IMR-90 (cell line): Measurements from ENCODE around the gene CLIC2. TPM values are rescaled to one million over a fixed set of nuclear protein-coding genes. Genes with fewer than 3 reads are reported as not detected.

Source experiments
- ATAC-seq: fragments of 200-7000 bp; cut with Tn5 transposase; 2 replicates; pipeline ENCODE4 v1.9.1; 2020; ENCODE audit warnings: low read depth, mild to moderate bottlenecking, moderate library complexity
- BruUV-seq: library from RNA; stranded (reverse); fragments of 400-500 nt; replicated peaks from 2 replicates; lab custom pipeline; 2021; lab: Mats Ljungman, UMichigan
- CTCF ChIA-PET: fragments of 300-600 bp; formaldehyde crosslinking; extraction: SDS; loops from one replicate; lab custom pipeline; 2021; ENCODE audit warnings: antibody characterized with exemption; lab: Yijun Ruan, JAX
- POLR2A ChIA-PET: fragments of 300-600 bp; sonication (Branson Sonifier 250); formaldehyde crosslinking; loops from one replicate; lab custom pipeline; 2022; ENCODE audit warnings: antibody characterized with exemption; ENCODE audit not compliant: unreplicated experiment; lab: Charles Lee
- DNase-seq: peaks from one replicate; pipeline ENCODE4 v3.0.0; 2013
- H2AFZ ChIP-seq: replicated peaks from 2 replicates; pipeline ENCODE3; 2013; ENCODE audit warnings: low read length, mild to moderate bottlenecking; ENCODE audit not compliant: poor library complexity
- H2AK5ac ChIP-seq: 2 replicates; pipeline ENCODE4 v1.6.1; 2013; ENCODE audit warnings: low read depth, low read length, inconsistent platforms
- H2AK9ac ChIP-seq: replicated peaks from 2 replicates; pipeline ENCODE3; 2013; ENCODE audit warnings: mild to moderate bottlenecking, low read depth, low read length, moderate library complexity; ENCODE audit not compliant: poor library complexity
- H2BK120ac ChIP-seq: 2 replicates; pipeline ENCODE4 v1.6.1; 2013; ENCODE audit warnings: low read depth, low read length, inconsistent platforms
- H2BK15ac ChIP-seq: 3 replicates; pipeline ENCODE4 v1.6.1; 2013; ENCODE audit warnings: low read depth, low read length, inconsistent platforms
- H2BK20ac ChIP-seq: 2 replicates; pipeline ENCODE4 v1.6.1; 2013; ENCODE audit warnings: low read depth, mild to moderate bottlenecking, inconsistent platforms, low read length, moderate library complexity
- H2BK5ac ChIP-seq: 2 replicates; pipeline ENCODE4 v1.6.1; 2013; ENCODE audit warnings: mild to moderate bottlenecking, low read depth, low read length, inconsistent platforms; ENCODE audit not compliant: poor library complexity, severe bottlenecking
- H3K14ac ChIP-seq: replicated peaks from 2 replicates; pipeline ENCODE4 v1.6.1; 2013; ENCODE audit warnings: low read depth, low read length, inconsistent platforms
- H3K18ac ChIP-seq: 2 replicates; pipeline ENCODE4 v1.6.1; 2013; ENCODE audit warnings: low read depth, low read length, control low read depth
- H3K23ac ChIP-seq: 2 replicates; pipeline ENCODE4 v1.6.1; 2013; ENCODE audit warnings: low read depth, low read length, inconsistent platforms
- H3K27ac ChIP-seq: 2 replicates; pipeline ENCODE4 v1.5.1; 2013; ENCODE audit warnings: mild to moderate bottlenecking, control low read depth, low read length; ENCODE audit not compliant: insufficient read depth
- H3K27me3 ChIP-seq: 2 replicates; pipeline ENCODE4 v1.6.1; 2013; ENCODE audit warnings: low read length; ENCODE audit not compliant: control insufficient read depth, insufficient read depth
- H3K36me3 ChIP-seq: 2 replicates; pipeline ENCODE4 v1.6.1; 2013; ENCODE audit warnings: low read length, mixed read lengths; ENCODE audit not compliant: control insufficient read depth, insufficient read depth
- H3K4ac ChIP-seq: 2 replicates; pipeline ENCODE4 v1.6.1; 2013; ENCODE audit warnings: low read depth, low read length, inconsistent platforms
- H3K4me1 ChIP-seq: 2 replicates; pipeline ENCODE4 v1.6.1; 2013; ENCODE audit warnings: low read length, mixed read lengths; ENCODE audit not compliant: control insufficient read depth, insufficient read depth
- H3K4me2 ChIP-seq: 2 replicates; pipeline ENCODE4 v1.6.1; 2013; ENCODE audit warnings: low read depth, mild to moderate bottlenecking, control low read depth, low read length, moderate library complexity
- H3K4me3 ChIP-seq: 2 replicates; pipeline ENCODE4 v1.5.1; 2013; ENCODE audit warnings: low read depth, mild to moderate bottlenecking, control low read depth, low read length, moderate library complexity; ENCODE audit not compliant: insufficient read depth
- H3K56ac ChIP-seq: 2 replicates; pipeline ENCODE4 v1.6.1; 2013; ENCODE audit warnings: low read length, inconsistent platforms; ENCODE audit not compliant: insufficient read depth; ENCODE audit errors: extremely low read depth
- H3K79me1 ChIP-seq, 2 experiments: 2 replicates each; pipeline ENCODE4 v1.6.1; 2013; ENCODE audit warnings: low read length in 2 of 2, inconsistent platforms in 1 of 2, low read depth in 1 of 2
- H3K9ac ChIP-seq: 2 replicates; pipeline ENCODE4 v1.6.1; 2013; ENCODE audit warnings: low read depth, low read length, control low read depth
- H3K9me1 ChIP-seq: 2 replicates; pipeline ENCODE4 v1.6.1; 2013; ENCODE audit warnings: low read length, inconsistent platforms; ENCODE audit not compliant: insufficient read depth
- H3K9me3 ChIP-seq: 2 replicates; pipeline ENCODE4 v1.6.1; 2013; ENCODE audit warnings: low read length; ENCODE audit not compliant: control insufficient read depth, insufficient read depth
- H4K20me1 ChIP-seq: 2 replicates; pipeline ENCODE4 v1.6.1; 2013; ENCODE audit warnings: low read length, inconsistent platforms; ENCODE audit not compliant: insufficient read depth
- H4K5ac ChIP-seq: 2 replicates; pipeline ENCODE4 v1.6.1; 2013; ENCODE audit warnings: mild to moderate bottlenecking, low read depth, low read length, control low read depth
- H4K8ac ChIP-seq, 2 experiments: 2 replicates each; pipeline ENCODE4 v1.6.1; 2013; ENCODE audit warnings: low read depth in 2 of 2, low read length in 2 of 2, control low read depth in 1 of 2, inconsistent platforms in 1 of 2
- H4K91ac ChIP-seq: 2 replicates; pipeline ENCODE4 v1.6.1; 2013; ENCODE audit warnings: low read depth, low read length, inconsistent platforms; ENCODE audit not compliant: insufficient read depth
- ELK1 ChIP-seq: fragments of 150-350 bp; IDR thresholded peaks from 2 replicates; pipeline ENCODE4 v1.6.1; 2016; ENCODE audit warnings: low read depth, mild to moderate bottlenecking, low read length, moderate library complexity, borderline replicate concordance
- SMC3 ChIP-seq: fragments of 150-350 bp; IDR thresholded peaks from 2 replicates; pipeline ENCODE4 v1.6.1; 2016; ENCODE audit warnings: low read depth, mild to moderate bottlenecking, antibody characterized with exemption, low read length, moderate library complexity
- dilution Hi-C: fragments of 300-500 bp; cut with HindIII; formaldehyde crosslinking; loops from one replicate; pipeline ENCODE4 v1.14.3; 2018; ENCODE audit warnings: low sequenced_read_pairs; ENCODE audit not compliant: unreplicated experiment
- in situ Hi-C: fragments of 300-500 bp; cut with MboI; formaldehyde crosslinking; loops from 3 replicates; pipeline ENCODE4 v1.14.3; 2019; ENCODE audit warnings: low sequenced_read_pairs, inconsistent platforms, mixed read lengths
- intact Hi-C: fragments of 100-400 bp; cut with micrococcal nuclease; formaldehyde crosslinking; loops from 2 replicates; pipeline ENCODE4 v1.10.0; 2022
- microRNA-seq, 2 experiments: library from miRNA; stranded (forward) in 1 of 2; unstranded in 1 of 2; fragments of 10-50 nt in 1 of 2; fragments of <30 nt in 1 of 2; gene quantifications in 1 of 2; microRNA quantifications in 1 of 2; one replicate each; pipeline versions ENCODE3 to v1.1.0; 2013 to 2020; ENCODE audit not compliant: insufficient read depth in 1 of 2, insufficient read length in 1 of 2, unreplicated experiment in 1 of 2
- polyA plus RNA-seq, 3 experiments: library from polyadenylated mRNA; depleted of rRNA; stranded (reverse); fragments of >200 nt; gene quantifications; 2 replicates each; pipeline ENCODE4 v1.2.3, GENCODE V29; 2012; ENCODE audit warnings: low replicate concordance in 1 of 3
- small RNA-seq, 5 experiments: library from RNA; depleted of rRNA; stranded (forward); fragments of <200 nt; gene quantifications; one replicate each; pipeline ENCODE3, GENCODE V24; 2012
- total RNA-seq: library from RNA; depleted of rRNA; stranded (reverse); fragments of >200 nt; gene quantifications from 2 replicates; pipeline ENCODE4 v1.2.3, GENCODE V29; 2012; rRNA removed

Gene CLIC2
- total and polyA plus RNA-seq, 2 of the 4 experiments (the other 2 are of a cell fraction), result 0.07 to 0.18 TPM

GRCh38 chrX:155231163-155231562 is 103.3 kb downstream of the CLIC2 start:
- dilution Hi-C loops, result no loop called here
- H3K79me1 ChIP-seq, result peaks cover 0 to 3% of the 10 kb centered on the region in 2 experiments; a peak in 2 of 4 replicates
- ATAC-seq, result no peak
- ChIA-PET CTCF (no interaction called here), POLR2A (no interaction called here)
- no peak overlapping the region for H3K14ac ChIP-seq
- no peak overlapping the region for H2BK5ac ChIP-seq
- H2AFZ ChIP-seq, result no peak overlapping the region
- H4K5ac ChIP-seq, result no peak overlapping the region
- intact Hi-C loops, result no loop called here
- no peak for DNase-seq
- no peak overlapping the region for H2AK5ac ChIP-seq
- no peak overlapping the region for H2BK20ac ChIP-seq
- H3K27me3 ChIP-seq, result no peaks in the 10 kb centered on the region
- no peak overlapping the region for H2BK15ac ChIP-seq
- in situ Hi-C loops, result no loop called here
- 0 out of 2 replicates have a peak, but pooled peaks cover 1% of the 10 kb centered on the region for H3K4me1 ChIP-seq
- no peaks in the 10 kb centered on the region for H3K9me3 ChIP-seq
- H3K9ac ChIP-seq, result no peak overlapping the region
- no peak overlapping the region for H3K56ac ChIP-seq
- no peak overlapping the region for H3K4me3 ChIP-seq
- no TSS peak for BruUV-seq
- H4K20me1 ChIP-seq, result no peaks in the 10 kb centered on the region; the same call in 1 of the 2 replicates
- no peak overlapping the region for H2BK120ac ChIP-seq
- no peak overlapping the region for H3K4ac ChIP-seq
- no peak overlapping the region for H3K4me2 ChIP-seq
- no peak for TF ChIP-seq SMC3
- TF ChIP-seq ELK1, result no peak
- H3K18ac ChIP-seq, result no peak overlapping the region
- no peak overlapping the region for H4K8ac ChIP-seq
- no peaks in the 10 kb centered on the region for H3K9me1 ChIP-seq
- no peak overlapping the region for H3K27ac ChIP-seq
- H3K36me3 ChIP-seq, result peaks cover 6% of the 10 kb centered on the region
- H3K23ac ChIP-seq, result no peak overlapping the region
- H2AK9ac ChIP-seq, result no peak overlapping the region
- H4K91ac ChIP-seq, result no peak overlapping the region

Small RNAs within 50 kb of the gene (microRNA-seq; reads per million reads assigned to microRNA genes)
- gene AC234781.4 (ENCODE audit: insufficient read depth, insufficient read length) (not detected), gene MIR1184-2 (ENCODE audit: insufficient read depth in 1 of 2, insufficient read length in 1 of 2, unreplicated experiment in 1 of 2) (0 reads per million in 2 experiments)

Small RNAs within 50 kb of the gene (small RNA-seq; reads per million reads assigned to genes)
- gene AC234781.4, result 0 reads per million in 5 experiments
- gene MIR1184-2, result 0 reads per million in 5 experiments

Other genes starting within 250 kb of the CLIC2 start
- 42.3 and 75.3 TPM in 2 replicates for gene VBP1, start 118.2 kb downstream of the CLIC2 start, total RNA-seq
- 24.7 and 30.8 TPM in 2 replicates for gene VBP1, start 118.2 kb downstream of the CLIC2 start, polyA plus RNA-seq (2012; rRNA removed)
- 0.54 and 0.56 TPM in 2 replicates for gene RAB39B, start 70.1 kb downstream of the CLIC2 start, total RNA-seq
- gene RAB39B, start 70.1 kb downstream of the CLIC2 start, polyA plus RNA-seq (2012; rRNA removed), result 0.23 and 0.29 TPM in 2 replicates
- not detected in 2 replicates for gene F8A2, start 47.5 kb upstream of the CLIC2 start, total RNA-seq
- not detected in 2 replicates for gene F8A2, start 47.5 kb upstream of the CLIC2 start, polyA plus RNA-seq (2012; rRNA removed)
- under 0.01 and 0.18 TPM in 2 replicates for gene F8A3, start 124.0 kb upstream of the CLIC2 start, total RNA-seq
- gene F8A3, start 124.0 kb upstream of the CLIC2 start, polyA plus RNA-seq (2012; rRNA removed), result 1.5 and 2.0 TPM in 2 replicates